Gastroesophageal sphincter (tissue), 3 donors: ENCODE data around the gene PTDSS2.

Experiments
- CTCF ChIP-seq, 4 experiments: fragments of 200-600 bp in 2 of 4; fragments of 450-650 bp in 2 of 4; sonication (generic) in 1 of 4; IDR thresholded peaks; one replicate each; pipeline ENCODE4 v1.5.1; 2017 to 2019; ENCODE audit warnings: antibody characterized with exemption in 4 of 4, mild to moderate bottlenecking in 2 of 4, moderate library complexity in 2 of 4
- POLR2AphosphoS5 ChIP-seq: sonication (generic); formaldehyde crosslinking; IDR thresholded peaks from one replicate; pipeline ENCODE4 v1.6.1; 2017; ENCODE audit warnings: antibody characterized with exemption

GRCh38 chr11:409008-409599, 41.0 kb upstream of the PTDSS2 start:
- TF ChIP-seq CTCF (IDR thresholded peaks at IDR 0.05), result no peak
- TF ChIP-seq POLR2AphosphoS5, result no peak
